Left forelimb (tissue), 1 donor: ENCODE data around the gene MYO10.
"Not testable (repeated sequence)": the region's sequence is repeated elsewhere in the genome, so short reads cannot be mapped to it uniquely, and the experiment has no call there.

Experiments
- DNase-seq: peaks from one replicate; pipeline ENCODE4 v3.0.0-alpha.2; 2018; ENCODE audit warnings: low spot score

MYO10 gene

DNA sequence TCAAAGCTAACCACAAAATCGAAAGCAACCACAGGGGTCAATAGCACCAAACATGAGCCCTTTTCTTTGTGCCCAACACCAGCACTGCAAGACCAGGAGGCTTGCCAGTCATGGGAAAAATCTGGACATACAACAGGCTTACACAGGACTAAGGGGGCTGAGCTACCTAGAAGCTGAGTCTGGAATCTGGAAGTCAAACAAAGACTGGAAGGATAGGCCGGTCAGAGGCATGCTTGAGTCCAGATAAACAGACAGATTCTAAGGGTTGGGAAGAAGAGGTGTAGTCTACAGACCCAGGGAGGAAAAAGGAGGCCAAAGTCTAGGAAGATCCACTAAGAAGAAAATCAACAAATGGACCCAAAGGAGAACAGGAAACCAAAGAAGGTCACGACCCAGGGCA lies 73.3 kb downstream of the MYO10 start:
- no peak for DNase-seq

- DNase-seq, result no peak
Observed at GRCh38 chr5:16859346-16859745, 76.7 kb downstream of the MYO10 start.

DNA sequence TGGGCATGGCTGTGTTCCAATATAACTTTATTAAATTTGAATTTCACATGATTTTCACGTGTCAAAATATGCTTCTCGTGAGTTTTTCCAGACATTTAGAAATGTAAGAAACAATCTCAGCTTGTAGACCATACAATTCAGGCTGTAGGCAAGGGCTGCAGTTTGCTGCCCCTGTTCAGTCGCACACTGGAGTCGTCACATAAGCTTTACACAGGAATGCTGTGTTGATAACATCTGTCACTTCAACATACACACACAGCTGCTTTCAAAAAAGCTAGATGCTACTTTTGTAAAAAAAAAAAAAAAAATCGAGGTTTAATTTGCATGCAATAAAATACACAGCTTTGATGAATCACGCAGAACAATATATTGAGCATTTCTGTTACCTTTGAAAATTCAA lies 77.9 kb downstream of the MYO10 start:
- no peak for DNase-seq

DNA sequence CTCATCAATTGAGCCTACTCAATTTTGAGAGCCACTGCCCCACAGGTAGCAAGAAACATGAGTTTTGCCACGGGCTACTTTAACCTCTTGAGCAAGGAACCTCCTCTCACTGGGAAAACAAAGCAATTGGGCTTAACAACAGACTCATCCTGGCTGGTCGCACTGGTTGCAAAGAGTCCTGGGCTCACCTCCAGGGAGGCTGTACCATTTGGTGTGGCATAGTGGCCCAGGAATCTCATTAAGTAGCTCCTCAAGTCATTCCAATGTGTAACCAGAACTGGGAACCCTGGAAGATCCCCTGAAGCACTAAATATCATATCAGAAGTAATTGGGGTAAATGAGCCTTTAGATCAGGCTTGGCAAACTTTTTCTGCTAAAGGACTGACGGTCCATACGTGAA lies 78.5 kb downstream of the MYO10 start:
- DNase-seq, result no peak

- DNase-seq, result no peak
Observed at GRCh38 chr5:16856531-16856930, 79.6 kb downstream of the MYO10 start.

GRCh38 chr5:16855898-16856297 lies 80.2 kb downstream of the MYO10 start:
- no peak for DNase-seq

GRCh38 chr5:16855485-16855884 lies 80.6 kb downstream of the MYO10 start:
- no peak for DNase-seq

GRCh38 chr5:16854351-16854750 lies 81.7 kb downstream of the MYO10 start:
- no peak for DNase-seq

- DNase-seq, result no peak
Observed at GRCh38 chr5:16853518-16853917, 82.6 kb downstream of the MYO10 start.

DNA sequence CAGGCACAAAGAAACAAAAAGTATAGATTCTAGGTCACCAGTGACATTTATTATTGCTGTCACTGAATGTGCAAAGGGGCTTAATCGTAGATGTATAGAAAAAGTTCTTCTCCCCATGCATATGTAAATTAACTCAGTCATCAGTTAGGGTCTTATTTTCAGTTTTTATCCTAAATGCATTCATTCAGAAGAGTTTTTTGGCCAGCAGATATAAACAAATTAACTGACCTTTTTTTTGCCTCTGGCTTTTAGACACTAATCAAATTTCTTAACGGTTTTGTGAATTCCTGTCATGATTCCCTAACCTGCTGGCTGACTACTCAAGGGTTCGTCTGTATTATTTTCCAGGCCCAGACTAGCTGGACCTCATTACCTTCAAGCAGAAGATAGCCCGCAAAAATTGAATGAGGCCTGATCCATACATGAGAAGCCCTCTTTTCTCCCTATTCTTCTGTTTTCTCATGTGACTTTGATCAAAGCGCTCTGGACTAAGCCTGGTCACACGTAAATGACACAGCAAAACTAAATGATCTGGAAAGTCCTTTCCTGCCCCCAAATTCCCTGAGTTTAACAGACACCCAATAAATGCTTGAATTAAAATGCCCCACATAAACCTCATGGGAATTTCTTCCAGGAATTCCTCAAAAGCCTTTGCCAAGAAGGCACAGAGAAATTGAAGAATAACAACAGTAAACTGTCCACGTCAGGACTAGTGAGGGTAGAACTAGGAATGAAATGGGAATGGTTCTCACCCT lies 83.7 kb downstream of the MYO10 start:
- no peak for DNase-seq

- no peak for DNase-seq
Observed at GRCh38 chr5:16849775-16850174, 86.3 kb downstream of the MYO10 start.

GRCh38 chr5:16849181-16849580 lies 86.9 kb downstream of the MYO10 start:
- no peak for DNase-seq

DNA sequence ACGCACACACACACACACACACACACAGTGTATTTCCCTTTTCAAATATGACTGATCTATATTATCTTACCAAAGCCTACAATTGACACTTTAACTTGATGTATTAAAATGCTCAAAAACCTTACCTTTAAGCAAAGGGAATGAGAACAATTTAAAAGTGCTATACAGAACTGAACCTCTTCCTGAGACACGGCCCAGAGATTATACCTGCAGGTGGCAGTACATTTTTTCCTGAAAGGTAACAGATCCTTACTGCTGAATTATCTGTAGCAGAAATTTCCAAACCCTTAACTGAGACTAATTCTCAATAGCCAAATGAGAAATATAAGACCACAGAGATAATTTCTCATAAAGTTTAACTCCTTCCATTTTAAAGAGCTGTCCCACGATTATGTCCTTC lies 91.1 kb downstream of the MYO10 start:
- no peak for DNase-seq

DNA sequence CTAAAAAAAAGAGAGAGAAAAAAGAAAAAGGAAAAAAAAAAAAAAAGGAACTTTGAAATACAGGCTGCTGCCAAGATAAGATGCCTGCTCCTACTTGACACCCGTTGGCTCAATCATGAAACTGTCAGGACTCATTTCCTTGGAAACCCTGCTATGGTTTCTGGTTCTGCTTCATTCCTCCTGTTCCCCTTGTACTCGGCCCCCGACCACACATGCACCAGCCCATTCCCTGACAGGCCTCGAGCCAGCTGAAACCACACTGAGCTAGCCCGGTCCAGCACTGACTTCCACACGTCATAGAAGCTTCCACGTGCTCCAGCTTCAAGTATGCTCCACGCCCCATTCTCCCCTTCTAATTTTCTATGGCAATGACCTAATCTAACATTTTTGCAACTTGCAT lies 93.2 kb downstream of the MYO10 start:
- DNase-seq, result no peak

GRCh38 chr5:16841416-16841815 lies 94.7 kb downstream of the MYO10 start:
- DNase-seq, result no peak

DNA sequence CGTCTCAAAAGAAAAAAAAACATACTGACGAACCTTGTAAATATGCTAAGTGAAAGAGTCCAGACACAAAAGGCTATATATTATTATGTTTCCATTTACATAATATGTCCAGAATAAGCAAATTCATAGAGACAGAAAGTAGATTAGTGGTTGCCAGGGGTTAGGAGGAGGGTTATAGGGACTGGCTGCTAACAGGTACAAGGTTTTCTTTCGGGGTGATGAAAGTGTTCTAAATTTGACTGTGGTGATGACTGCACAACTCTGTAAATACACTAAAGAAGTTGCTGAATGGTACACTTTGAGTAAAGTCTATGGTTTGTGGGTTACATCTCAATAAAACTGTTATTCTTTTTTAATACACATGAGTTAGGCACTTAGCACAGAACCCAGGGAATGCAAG lies 98.8 kb downstream of the MYO10 start:
- no peak for DNase-seq

- DNase-seq, result no peak
Observed at GRCh38 chr5:16834029-16834428, 102.1 kb downstream of the MYO10 start.

GRCh38 chr5:16831326-16831725 lies 104.8 kb downstream of the MYO10 start:
- DNase-seq, result not testable (repeated sequence)

DNA sequence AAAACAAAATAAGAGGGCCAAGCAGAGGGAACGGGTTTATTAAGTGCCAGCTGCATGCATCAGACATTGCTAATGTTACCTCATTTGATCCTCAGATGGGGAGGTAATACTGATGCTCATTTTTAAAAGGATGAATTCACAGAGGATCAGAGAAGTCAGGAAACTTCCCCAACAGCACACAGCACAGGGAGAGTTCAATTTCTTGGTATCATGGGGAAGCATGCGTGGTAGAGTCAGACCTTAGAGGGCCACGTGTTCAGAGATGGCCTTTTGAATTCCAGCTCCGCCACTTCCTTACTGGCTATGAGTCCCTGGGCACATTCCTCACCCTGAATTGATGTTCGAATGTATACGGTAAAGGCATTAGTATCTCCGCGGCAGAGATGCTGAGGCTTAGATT lies 108.3 kb downstream of the MYO10 start:
- no peak for DNase-seq

- no peak for DNase-seq
Observed at GRCh38 chr5:16826379-16827125, 109.5 kb downstream of the MYO10 start.

DNA sequence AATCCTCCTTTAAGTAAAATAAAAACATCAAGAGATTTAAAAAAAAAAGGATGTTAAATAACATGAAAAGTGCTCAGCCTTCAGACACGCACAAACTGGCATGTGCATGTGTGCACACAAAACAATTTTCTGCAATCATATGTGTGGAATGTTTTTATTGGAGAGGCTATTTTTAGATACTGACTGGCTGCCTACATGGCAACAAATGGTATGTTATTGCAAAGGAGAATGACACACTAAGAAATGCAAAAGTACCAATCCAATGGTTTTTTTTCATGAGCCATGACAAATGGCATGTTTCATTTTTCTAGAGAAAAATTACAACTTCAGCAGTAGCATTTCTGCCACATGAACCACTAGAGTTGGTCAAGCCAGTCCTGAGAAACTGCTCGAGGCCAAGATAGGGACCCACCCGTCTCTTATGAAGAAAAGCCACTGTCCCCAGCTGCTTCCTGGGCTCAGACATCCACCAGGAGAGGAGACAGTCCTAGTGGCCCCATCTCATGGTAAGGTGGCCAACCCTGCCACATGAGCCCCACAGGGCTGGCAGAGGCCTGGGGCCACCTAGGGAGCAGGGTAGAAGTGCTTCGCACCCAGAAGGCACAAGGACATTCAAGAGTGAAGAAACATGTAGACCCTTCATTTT lies 116.4 kb downstream of the MYO10 start:
- no peak for DNase-seq

DNA sequence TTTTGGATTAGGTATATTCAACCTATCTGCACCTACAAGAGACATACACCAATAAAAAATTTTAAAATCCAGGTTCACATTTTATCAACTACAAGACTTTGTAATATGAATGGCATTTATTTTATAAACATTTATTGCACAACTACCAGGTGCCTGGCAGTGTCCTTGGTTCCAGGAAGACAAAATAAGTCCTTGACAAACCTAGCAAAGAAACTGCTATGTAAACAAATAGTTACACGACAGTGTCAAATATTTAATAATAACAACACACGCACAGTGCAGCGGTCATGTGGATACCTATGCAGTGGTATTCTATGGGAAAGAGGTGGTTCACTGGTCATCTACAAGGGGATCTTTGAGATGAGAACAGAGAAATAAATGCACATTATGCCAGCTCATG lies 120.7 kb downstream of the MYO10 start:
- DNase-seq, result no peak

GRCh38 chr5:16812911-16813310 lies 123.2 kb downstream of the MYO10 start:
- DNase-seq, result no peak
